ENCODE data around the gene TRIM9. TPM values are rescaled to one million over a fixed set of nuclear protein-coding genes. Genes with fewer than 3 reads are reported as not detected.
A peak's percentile ranks its signal among the peaks of the same experiment; 100 is the strongest.
"Not testable (repeated sequence)": the region's sequence is repeated elsewhere in the genome, so short reads cannot be mapped to it uniquely, and the experiment has no call there.

TRIM9 gene
- total RNA-seq, 4 donors from 2014 or later: 1.1 to 4.8 (median 2.8) TPM

GRCh38 chr14:50964683-50965390 lies 130.1 kb downstream of the TRIM9 start:
- peak; percentile 69 for ATAC-seq (ENCODE audit: low FRiP score)
- peak; percentile 48 for DNase-seq (ENCODE audit: low spot score)
- TF ChIP-seq CTCF (IDR thresholded peaks at IDR 0.05): no peak

GRCh38 chr14:50963919-50964318 lies 131.0 kb downstream of the TRIM9 start:
- no peak for TF ChIP-seq CTCF (IDR thresholded peaks at IDR 0.05)
- DNase-seq (ENCODE audit: low spot score): no peak
- ATAC-seq (ENCODE audit: low FRiP score): no peak

GRCh38 chr14:50961605-50962221 lies 133.2 kb downstream of the TRIM9 start:
- DNase-seq (ENCODE audit: low spot score) (no peak), ATAC-seq (ENCODE audit: low FRiP score) (peak; percentile 30)
- TF ChIP-seq CTCF (IDR thresholded peaks at IDR 0.05): no peak

GRCh38 chr14:50957296-50957695 lies 137.6 kb downstream of the TRIM9 start:
- ATAC-seq (ENCODE audit: low FRiP score): peak; percentile 48
- no peak for DNase-seq (ENCODE audit: low spot score)
- TF ChIP-seq CTCF (IDR thresholded peaks at IDR 0.05): no peak

- DNase-seq (ENCODE audit: low spot score); ATAC-seq (ENCODE audit: low FRiP score): not testable (repeated sequence)
Measured at GRCh38 chr14:50956421-50956820, 138.5 kb downstream of the TRIM9 start.

- ATAC-seq (ENCODE audit: low FRiP score) (peak; percentile 91), DNase-seq (ENCODE audit: low spot score) (no peak)
- TF ChIP-seq CTCF (IDR thresholded peaks at IDR 0.05): no peak
Measured at GRCh38 chr14:50955373-50956043, 139.4 kb downstream of the TRIM9 start.

- ATAC-seq (ENCODE audit: low FRiP score) (no peak), DNase-seq (ENCODE audit: low spot score) (no peak)
- peak in 1 of 3 donors; percentile 10 for TF ChIP-seq CTCF (IDR thresholded peaks at IDR 0.05)
Measured at GRCh38 chr14:50954811-50955372, 140.0 kb downstream of the TRIM9 start.

Data from omental fat pad (tissue), 4 donors.